RWPE1 (cell line): ENCODE data around the gene THSD4.
"Not testable (repeated sequence)": the region's sequence is repeated elsewhere in the genome, so short reads cannot be mapped to it uniquely, and the experiment has no call there.

Source experiments
- CTCF ChIA-PET: fragments of 350-600 bp; sonication (Branson Sonifier 250); formaldehyde crosslinking; extraction: SDS; loops from one replicate; lab custom pipeline; 2021; lab: Yijun Ruan, JAX
- POLR2A ChIA-PET: fragments of 400-600 bp; formaldehyde crosslinking; extraction: SDS; loops from one replicate; lab custom pipeline; 2020; ENCODE audit warnings: antibody characterized with exemption; ENCODE audit not compliant: low non-redundant PET; lab: Yijun Ruan, JAX
- DNase-seq: peaks from one replicate; pipeline ENCODE4 v3.0.0; 2012; ENCODE audit warnings: low spot score
- H3K27ac ChIP-seq: fragments of 450-650 bp; 2 replicates; pipeline ENCODE4 v1.5.1; 2017
- CTCF ChIP-seq: fragments of 450-650 bp; conservative IDR thresholded peaks from 2 replicates; pipeline ENCODE4 v1.5.1; 2017; ENCODE audit warnings: low read depth, mild to moderate bottlenecking

Gene THSD4

GRCh38 chr15:71202712-71203111 is 87.4 kb downstream of the THSD4 start:
- TF ChIP-seq CTCF: no peak
- ChIA-PET POLR2A (no interaction called here), CTCF (no interaction called here)
- H3K27ac ChIP-seq: no peak overlapping the region
- DNase-seq: no peak

- no peak for TF ChIP-seq CTCF
- no peak for DNase-seq
- ChIA-PET POLR2A (no interaction called here), CTCF (no interaction called here)
- no peak overlapping the region for H3K27ac ChIP-seq
These were observed 88.6 kb downstream of the THSD4 start for GRCh38 chr15:71203586-71204474.

- H3K27ac ChIP-seq: no peak overlapping the region
- ChIA-PET CTCF (no interaction called here), POLR2A (no interaction called here)
- TF ChIP-seq CTCF: no peak
- DNase-seq: no peak
These were observed 91.9 kb downstream of the THSD4 start for GRCh38 chr15:71207141-71207540.

GRCh38 chr15:71212146-71212545 is 96.9 kb downstream of the THSD4 start:
- DNase-seq: no peak
- no peak overlapping the region for H3K27ac ChIP-seq
- no peak for TF ChIP-seq CTCF
- ChIA-PET CTCF (no interaction called here), POLR2A (no interaction called here)

GRCh38 chr15:71213943-71214342 is 98.7 kb downstream of the THSD4 start:
- POLR2A ChIA-PET, DNase-seq, H3K27ac ChIP-seq: not testable (repeated sequence)
- CTCF ChIA-PET: interaction anchor here (0.6 kb wide), 1 partner anchor 111 kb away, joined by 4 read pairs; no protein-coding TSS in a partner anchor

- CTCF ChIA-PET: no interaction called here
- DNase-seq: no peak
- no peak overlapping the region for H3K27ac ChIP-seq
- POLR2A ChIA-PET: interaction anchor here (1.0 kb wide), 1 partner anchor 25 kb away, joined by 3 read pairs; no protein-coding TSS in a partner anchor
- TF ChIP-seq CTCF: no peak
These were observed 100.0 kb downstream of the THSD4 start for GRCh38 chr15:71215126-71215894.
